Measurements from ENCODE around the gene LZTR1.

LZTR1 gene

GRCh38 chr22:21009638-21010425, 27.7 kb downstream of the LZTR1 start:
- Histone ChIP-seq H3K9me2 (replicated peaks; ENCODE audit: low read depth, low read length) (no peaks in the 10 kb centered on the region), H3K9ac (ENCODE audit: low read depth, low read length, poor library complexity, severe bottlenecking) (no peak overlapping the region), H3K9me3 (ENCODE audit: insufficient read depth, low read depth, low read length) (no peaks in the 10 kb centered on the region), H2AFZ (ENCODE audit: low read length) (no peak overlapping the region), H3K79me2 (ENCODE audit: insufficient read depth, low read length) (no peaks in the 10 kb centered on the region), H3K4me3 (ENCODE audit: low read length, poor library complexity, severe bottlenecking) (no peak overlapping the region), H3K4me1 (ENCODE audit: insufficient read depth, low read length, poor library complexity, severe bottlenecking) (no peaks in the 10 kb centered on the region), H4K20me1 (ENCODE audit: insufficient read depth, low read length, poor library complexity, severe bottlenecking) (no peaks in the 10 kb centered on the region), H3F3A (ENCODE audit: low read depth) (no peaks in the 10 kb centered on the region), H3K4me2 (ENCODE audit: low read depth, low read length, poor library complexity, severe bottlenecking) (no peak overlapping the region), H3K36me3 (ENCODE audit: insufficient read depth, low read length) (no peaks in the 10 kb centered on the region), H3K27me3 (ENCODE audit: insufficient read depth, low read length, poor library complexity, severe bottlenecking) (no peaks in the 10 kb centered on the region)
- no peak for TF ChIP-seq EZH2phosphoT487 (IDR thresholded peaks at IDR 0.05; ENCODE audit: borderline replicate concordance)
- TF ChIP-seq, protein P1, sequence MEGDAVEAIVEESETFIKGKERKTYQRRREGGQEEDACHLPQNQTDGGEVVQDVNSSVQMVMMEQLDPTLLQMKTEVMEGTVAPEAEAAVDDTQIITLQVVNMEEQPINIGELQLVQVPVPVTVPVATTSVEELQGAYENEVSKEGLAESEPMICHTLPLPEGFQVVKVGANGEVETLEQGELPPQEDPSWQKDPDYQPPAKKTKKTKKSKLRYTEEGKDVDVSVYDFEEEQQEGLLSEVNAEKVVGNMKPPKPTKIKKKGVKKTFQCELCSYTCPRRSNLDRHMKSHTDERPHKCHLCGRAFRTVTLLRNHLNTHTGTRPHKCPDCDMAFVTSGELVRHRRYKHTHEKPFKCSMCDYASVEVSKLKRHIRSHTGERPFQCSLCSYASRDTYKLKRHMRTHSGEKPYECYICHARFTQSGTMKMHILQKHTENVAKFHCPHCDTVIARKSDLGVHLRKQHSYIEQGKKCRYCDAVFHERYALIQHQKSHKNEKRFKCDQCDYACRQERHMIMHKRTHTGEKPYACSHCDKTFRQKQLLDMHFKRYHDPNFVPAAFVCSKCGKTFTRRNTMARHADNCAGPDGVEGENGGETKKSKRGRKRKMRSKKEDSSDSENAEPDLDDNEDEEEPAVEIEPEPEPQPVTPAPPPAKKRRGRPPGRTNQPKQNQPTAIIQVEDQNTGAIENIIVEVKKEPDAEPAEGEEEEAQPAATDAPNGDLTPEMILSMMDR (conservative IDR thresholded peaks at IDR 0.05; ENCODE audit: low read length): no peak

DNA sequence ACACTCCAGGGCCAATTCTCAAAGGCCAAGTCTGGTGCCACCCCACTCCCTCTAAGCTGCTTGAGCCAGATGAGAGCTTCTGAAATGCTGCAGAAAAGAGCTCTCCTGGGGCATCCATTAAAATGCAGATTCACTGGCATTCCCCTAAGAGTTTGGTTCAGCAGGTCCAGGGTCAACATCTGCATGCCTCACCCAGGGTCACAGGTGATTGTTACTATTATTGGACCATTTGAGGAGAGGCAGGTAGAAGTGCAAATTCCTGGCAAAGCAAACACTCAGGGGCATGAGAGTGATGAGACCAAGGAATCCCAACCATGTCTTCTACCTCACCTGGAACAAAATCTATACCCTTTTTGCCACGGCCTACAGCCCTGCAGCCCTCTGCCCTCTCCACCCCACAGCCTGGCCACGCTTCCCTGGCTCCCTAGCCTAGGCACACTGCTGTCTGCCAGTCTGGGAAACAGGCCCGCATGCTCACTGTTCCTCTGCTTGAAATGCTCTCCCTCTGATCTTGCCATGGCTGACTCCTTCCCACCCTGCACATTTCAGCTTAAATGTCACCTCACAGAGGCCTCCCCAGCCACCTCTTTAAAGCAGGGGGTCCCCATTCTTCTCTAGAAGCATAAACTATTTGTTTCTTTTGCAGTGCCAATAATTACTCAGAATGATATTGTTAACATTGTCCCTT, 28.5 kb downstream of the LZTR1 start:
- no peak overlapping the region for H3K4me3 ChIP-seq (ENCODE audit: low read length, poor library complexity, severe bottlenecking)
- no peak overlapping the region for H2AFZ ChIP-seq (ENCODE audit: low read length)
- TF ChIP-seq EZH2phosphoT487 (IDR thresholded peaks at IDR 0.05; ENCODE audit: borderline replicate concordance): no peak
- TF ChIP-seq, protein P1 (conservative IDR thresholded peaks at IDR 0.05; ENCODE audit: low read length): no peak
- H4K20me1 ChIP-seq (ENCODE audit: insufficient read depth, low read length, poor library complexity, severe bottlenecking): no peaks in the 10 kb centered on the region
- no peaks in the 10 kb centered on the region for H3K9me2 ChIP-seq (replicated peaks; ENCODE audit: low read depth, low read length)
- no peaks in the 10 kb centered on the region for H3F3A ChIP-seq (ENCODE audit: low read depth)
- H3K27me3 ChIP-seq (ENCODE audit: insufficient read depth, low read length, poor library complexity, severe bottlenecking): no peaks in the 10 kb centered on the region
- H3K4me2 ChIP-seq (ENCODE audit: low read depth, low read length, poor library complexity, severe bottlenecking): no peak overlapping the region
- H3K36me3 ChIP-seq (ENCODE audit: insufficient read depth, low read length): no peaks in the 10 kb centered on the region
- no peak overlapping the region for H3K9ac ChIP-seq (ENCODE audit: low read depth, low read length, poor library complexity, severe bottlenecking)
- H3K4me1 ChIP-seq (ENCODE audit: insufficient read depth, low read length, poor library complexity, severe bottlenecking): no peaks in the 10 kb centered on the region
- no peaks in the 10 kb centered on the region for H3K9me3 ChIP-seq (ENCODE audit: insufficient read depth, low read depth, low read length)
- H3K79me2 ChIP-seq (ENCODE audit: insufficient read depth, low read length): no peaks in the 10 kb centered on the region

DNA sequence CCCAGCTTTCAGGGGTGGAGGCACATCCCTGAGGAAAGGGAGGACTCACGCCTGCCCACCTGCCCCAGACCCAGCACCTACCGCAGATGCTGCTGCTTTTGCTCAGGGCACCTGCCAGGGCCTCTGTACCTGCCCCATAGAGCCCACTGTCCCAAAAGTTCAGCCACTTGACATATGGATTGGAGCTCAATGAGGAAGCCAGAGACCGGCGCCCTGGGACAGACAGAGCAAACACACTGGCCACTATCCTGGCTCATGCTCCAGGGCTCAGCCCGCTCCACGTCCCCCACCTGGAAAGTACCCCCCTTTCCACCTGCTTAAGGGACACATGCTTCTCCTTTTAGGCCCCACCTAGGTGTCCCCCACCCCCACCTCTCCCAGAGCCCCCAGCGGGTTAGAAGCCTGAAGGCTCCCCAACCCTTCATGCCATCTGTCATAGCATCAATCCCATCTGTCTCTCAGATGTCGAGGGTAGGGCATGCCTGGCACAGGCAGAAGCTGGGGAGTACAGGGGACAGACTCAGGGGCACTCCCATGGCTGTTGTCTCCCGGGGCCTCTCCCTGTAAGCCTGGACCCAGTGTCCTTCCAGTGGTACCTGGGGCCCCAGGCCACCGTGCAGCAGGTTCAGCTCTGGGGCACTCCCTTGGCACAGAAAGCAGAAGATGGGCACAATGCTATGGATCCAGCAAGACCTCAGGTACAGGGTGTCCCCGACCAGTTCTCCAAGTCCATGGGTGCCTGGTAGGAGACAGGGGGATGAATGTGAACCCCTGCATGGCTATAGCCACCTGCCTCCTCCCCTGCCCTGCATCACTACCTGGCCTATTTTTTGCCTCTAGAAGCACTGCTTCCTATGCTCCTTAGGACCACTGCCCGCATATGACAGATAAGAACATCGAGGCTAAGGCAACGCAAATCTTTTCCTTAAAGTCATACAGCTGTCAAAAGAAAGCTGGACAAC, 30.6 kb downstream of the LZTR1 start:
- Histone ChIP-seq H4K20me1 (ENCODE audit: insufficient read depth, low read length, poor library complexity, severe bottlenecking) (no peaks in the 10 kb centered on the region), H3K4me2 (ENCODE audit: low read depth, low read length, poor library complexity, severe bottlenecking) (no peak overlapping the region), H3K9ac (ENCODE audit: low read depth, low read length, poor library complexity, severe bottlenecking) (no peak overlapping the region), H3K79me2 (ENCODE audit: insufficient read depth, low read length) (no peaks in the 10 kb centered on the region), H3K9me3 (ENCODE audit: insufficient read depth, low read depth, low read length) (no peaks in the 10 kb centered on the region), H3K36me3 (ENCODE audit: insufficient read depth, low read length) (no peaks in the 10 kb centered on the region), H3K4me3 (ENCODE audit: low read length, poor library complexity, severe bottlenecking) (no peak overlapping the region), H3F3A (ENCODE audit: low read depth) (no peaks in the 10 kb centered on the region), H2AFZ (ENCODE audit: low read length) (no peak overlapping the region), H3K4me1 (ENCODE audit: insufficient read depth, low read length, poor library complexity, severe bottlenecking) (no peaks in the 10 kb centered on the region), H3K9me2 (replicated peaks; ENCODE audit: low read depth, low read length) (no peaks in the 10 kb centered on the region), H3K27me3 (ENCODE audit: insufficient read depth, low read length, poor library complexity, severe bottlenecking) (no peaks in the 10 kb centered on the region)
- TF ChIP-seq EZH2phosphoT487 (IDR thresholded peaks at IDR 0.05; ENCODE audit: borderline replicate concordance): no peak
- TF ChIP-seq, protein P1 (conservative IDR thresholded peaks at IDR 0.05; ENCODE audit: low read length): no peak
